Measurements from ENCODE around the gene VIM.
"Not testable (repeated sequence)": the region's sequence is repeated elsewhere in the genome, so short reads cannot be mapped to it uniquely, and the experiment has no call there.

Gene VIM

DNA sequence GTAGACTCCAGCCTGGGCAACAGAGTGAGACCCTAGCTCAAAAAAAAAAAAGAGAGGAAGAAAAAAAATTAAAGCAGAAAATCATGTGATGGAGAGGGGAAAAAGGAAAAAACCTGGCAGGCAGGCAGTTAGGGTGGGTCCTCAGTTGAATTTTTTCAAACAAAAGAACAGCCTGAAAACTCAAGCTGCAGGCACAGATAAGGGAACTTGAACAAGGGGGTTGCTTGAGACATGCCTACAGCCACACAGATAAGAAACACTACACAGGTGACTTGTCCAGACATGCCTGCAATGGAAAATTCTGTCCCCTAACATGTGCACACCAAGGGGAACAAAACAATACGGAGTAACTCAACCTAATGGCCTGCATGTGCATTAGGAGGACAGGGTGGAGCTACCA, 19.2 kb downstream of the VIM start:
- DNase-seq (ENCODE audit: low read depth), result no peak
- TF ChIP-seq, protein P1, sequence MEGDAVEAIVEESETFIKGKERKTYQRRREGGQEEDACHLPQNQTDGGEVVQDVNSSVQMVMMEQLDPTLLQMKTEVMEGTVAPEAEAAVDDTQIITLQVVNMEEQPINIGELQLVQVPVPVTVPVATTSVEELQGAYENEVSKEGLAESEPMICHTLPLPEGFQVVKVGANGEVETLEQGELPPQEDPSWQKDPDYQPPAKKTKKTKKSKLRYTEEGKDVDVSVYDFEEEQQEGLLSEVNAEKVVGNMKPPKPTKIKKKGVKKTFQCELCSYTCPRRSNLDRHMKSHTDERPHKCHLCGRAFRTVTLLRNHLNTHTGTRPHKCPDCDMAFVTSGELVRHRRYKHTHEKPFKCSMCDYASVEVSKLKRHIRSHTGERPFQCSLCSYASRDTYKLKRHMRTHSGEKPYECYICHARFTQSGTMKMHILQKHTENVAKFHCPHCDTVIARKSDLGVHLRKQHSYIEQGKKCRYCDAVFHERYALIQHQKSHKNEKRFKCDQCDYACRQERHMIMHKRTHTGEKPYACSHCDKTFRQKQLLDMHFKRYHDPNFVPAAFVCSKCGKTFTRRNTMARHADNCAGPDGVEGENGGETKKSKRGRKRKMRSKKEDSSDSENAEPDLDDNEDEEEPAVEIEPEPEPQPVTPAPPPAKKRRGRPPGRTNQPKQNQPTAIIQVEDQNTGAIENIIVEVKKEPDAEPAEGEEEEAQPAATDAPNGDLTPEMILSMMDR (IDR thresholded peaks at IDR 0.05; ENCODE audit: low read depth, low read length, missing control alignments), result no peak
- in situ Hi-C loops (cut with HindIII; ENCODE audit: low sequenced_read_pairs), result no loop called here
- no peak overlapping the region for H3K4me3 ChIP-seq (ENCODE audit: low read depth, low read length)

DNA sequence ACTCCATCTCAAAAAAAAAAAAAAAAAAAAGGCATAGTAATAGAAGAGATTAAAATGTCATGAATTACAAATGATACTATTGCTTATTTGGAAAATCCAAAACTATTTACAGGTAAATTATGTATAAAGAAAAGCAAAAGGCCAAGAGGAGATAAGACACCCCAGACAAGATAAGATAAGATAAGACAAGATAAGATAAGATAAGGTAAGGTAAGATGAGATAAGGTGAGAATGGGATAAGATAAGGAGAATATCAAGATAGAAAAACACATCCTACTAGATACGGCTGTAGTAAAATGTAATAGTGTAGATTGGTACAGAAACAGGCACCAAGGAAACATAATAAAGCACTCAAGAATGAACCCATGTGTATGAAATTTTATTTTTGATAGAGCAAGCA, 20.9 kb downstream of the VIM start:
- TF ChIP-seq, protein P1 (IDR thresholded peaks at IDR 0.05; ENCODE audit: low read depth, low read length, missing control alignments), result no peak
- DNase-seq (ENCODE audit: low read depth), result no peak
- H3K4me3 ChIP-seq (ENCODE audit: low read depth, low read length), result no peak overlapping the region
- in situ Hi-C loops (cut with HindIII; ENCODE audit: low sequenced_read_pairs), result no loop called here

DNA sequence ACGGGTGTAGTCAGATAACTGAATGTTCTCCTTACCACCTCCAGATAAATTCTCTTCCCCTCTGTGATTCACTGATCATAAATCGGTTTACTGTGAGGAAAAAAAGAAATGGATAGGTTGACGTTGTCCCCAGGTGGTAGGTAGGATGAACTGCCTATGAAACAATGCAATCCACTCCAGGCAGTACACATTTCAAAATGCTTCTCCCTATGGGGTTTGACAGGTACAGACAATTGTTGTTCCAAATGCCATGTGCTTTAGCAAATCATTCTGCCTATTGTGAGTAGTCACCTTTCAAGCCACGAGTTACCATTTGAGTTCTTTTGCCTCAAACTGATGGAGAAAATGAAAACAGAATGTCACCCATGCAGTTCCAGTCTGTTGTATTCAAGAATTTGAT, 21.8 kb downstream of the VIM start:
- TF ChIP-seq, protein P1 (IDR thresholded peaks at IDR 0.05; ENCODE audit: low read depth, low read length, missing control alignments), result peak; percentile 62
- no peak overlapping the region for H3K4me3 ChIP-seq (ENCODE audit: low read depth, low read length)
- no peak for DNase-seq (ENCODE audit: low read depth)
- in situ Hi-C loops (cut with HindIII; ENCODE audit: low sequenced_read_pairs), result no loop called here

DNA sequence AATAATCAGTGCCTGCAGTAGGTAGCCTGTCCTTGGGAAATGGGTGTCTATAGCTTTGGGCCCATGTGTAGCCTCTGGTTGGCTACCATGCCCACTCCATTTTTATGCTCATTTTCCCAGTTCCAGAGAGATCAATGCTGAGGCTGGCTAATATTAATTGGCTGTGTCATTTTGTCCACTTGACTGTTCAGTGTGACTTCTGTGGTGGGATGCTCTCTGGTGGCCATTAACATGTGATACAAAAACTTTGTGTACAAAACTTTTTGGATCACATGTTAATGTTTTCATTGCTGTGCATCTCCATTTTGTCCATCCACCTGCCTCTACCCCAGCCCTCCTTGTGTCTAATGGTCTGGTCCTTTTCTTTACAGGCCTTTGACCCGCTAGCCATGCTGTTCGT, 22.7 kb downstream of the VIM start:
- in situ Hi-C loops (cut with HindIII; ENCODE audit: low sequenced_read_pairs), result no loop called here
- TF ChIP-seq, protein P1 (IDR thresholded peaks at IDR 0.05; ENCODE audit: low read depth, low read length, missing control alignments), result no peak
- DNase-seq (ENCODE audit: low read depth), result no peak

DNA sequence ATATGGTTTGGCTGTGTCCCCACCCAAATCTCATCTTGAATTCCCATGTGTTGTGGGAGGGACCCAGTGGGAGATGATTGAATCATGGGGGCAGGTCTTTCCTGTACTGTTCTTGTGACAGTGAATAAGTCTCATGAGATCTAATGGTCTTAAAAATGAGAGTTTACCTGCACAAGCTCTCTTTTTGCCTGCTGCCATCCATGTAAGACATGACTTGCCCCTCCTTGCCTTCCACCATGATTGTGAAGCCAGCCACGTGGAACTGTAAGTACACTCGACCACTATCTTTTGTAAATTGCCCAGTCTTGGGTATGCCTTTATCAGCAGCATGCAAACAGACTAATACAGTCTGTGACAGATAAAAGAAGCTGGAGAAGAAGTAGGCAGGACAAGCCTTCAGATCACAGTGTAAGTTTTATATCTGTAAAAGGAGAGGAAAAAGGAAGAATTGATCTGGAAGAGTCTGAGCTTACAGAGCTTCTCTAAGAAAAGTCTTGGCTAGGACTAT, 26.6 kb downstream of the VIM start:
- in situ Hi-C loops (cut with HindIII; ENCODE audit: low sequenced_read_pairs); H3K4me3 ChIP-seq (ENCODE audit: low read depth, low read length); DNase-seq (ENCODE audit: low read depth): not testable (repeated sequence)

More for the DNA sequence above, 22.7 kb downstream of the VIM start:
- no peak overlapping the region for H3K4me3 ChIP-seq (ENCODE audit: low read depth, low read length)

DNA sequence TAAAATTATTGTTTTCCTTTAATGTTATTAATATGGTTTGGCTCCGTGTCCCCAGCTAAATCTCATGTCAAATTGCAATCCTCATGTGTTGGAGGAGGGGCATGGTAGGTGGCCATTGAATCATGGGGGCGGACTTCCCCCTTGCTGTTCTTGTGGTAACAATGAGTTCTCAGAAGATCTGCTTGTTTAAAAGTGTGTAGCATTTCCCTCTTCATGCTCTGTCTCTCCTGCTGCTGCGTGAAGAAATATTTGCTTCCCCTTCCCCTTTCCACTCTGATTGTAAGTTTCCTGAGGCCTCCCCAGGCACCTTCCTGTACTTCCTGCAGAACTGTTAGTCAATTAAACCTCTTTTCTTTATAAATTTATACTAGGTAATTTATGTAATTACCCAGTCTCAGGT, 27.5 kb downstream of the VIM start:
- DNase-seq (ENCODE audit: low read depth), result no peak
- no peak overlapping the region for H3K4me3 ChIP-seq (ENCODE audit: low read depth, low read length)
- TF ChIP-seq, protein P1 (IDR thresholded peaks at IDR 0.05; ENCODE audit: low read depth, low read length, missing control alignments), result no peak
- in situ Hi-C loops (cut with HindIII; ENCODE audit: low sequenced_read_pairs), result no loop called here

DNA sequence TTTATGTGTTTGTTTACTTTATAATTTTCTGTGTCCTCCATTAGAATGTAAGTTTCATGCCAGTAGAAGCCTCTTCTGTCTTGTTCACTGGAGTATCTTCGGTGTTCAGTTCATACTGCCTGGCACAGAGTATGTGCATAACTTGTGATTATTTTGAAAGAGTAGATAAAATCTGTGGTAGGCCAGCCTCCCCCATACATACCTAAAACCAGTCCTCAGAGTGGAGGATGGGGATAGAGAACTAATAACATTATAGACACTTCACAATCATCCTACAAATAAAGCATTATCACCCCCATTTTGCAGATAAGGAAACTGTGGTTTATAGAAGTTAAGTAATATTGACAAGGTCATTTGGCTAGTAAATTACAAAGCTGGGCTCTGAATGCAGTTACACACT, 28.0 kb downstream of the VIM start:
- in situ Hi-C loops (cut with HindIII; ENCODE audit: low sequenced_read_pairs), result no loop called here
- no peak for DNase-seq (ENCODE audit: low read depth)
- no peak overlapping the region for H3K4me3 ChIP-seq (ENCODE audit: low read depth, low read length)
- TF ChIP-seq, protein P1 (IDR thresholded peaks at IDR 0.05; ENCODE audit: low read depth, low read length, missing control alignments), result no peak

Measured in astrocyte of the cerebellum (primary cell).